Osteoblast (primary cell): ENCODE results near the gene OCA2. TPM values are rescaled to one million over a fixed set of nuclear protein-coding genes. Genes with fewer than 3 reads are reported as not detected.

ENCODE experiments used
- DNase-seq: peaks from one replicate; pipeline ENCODE4 v3.0.0; 2011; ENCODE audit warnings: low spot score, mixed read lengths; ENCODE audit not compliant: insufficient read length; ENCODE audit errors: missing footprints
- H2AFZ ChIP-seq: 2 replicates; pipeline ENCODE4 v1.6.0; 2011; ENCODE audit warnings: mild to moderate bottlenecking, low read length
- H3K27ac ChIP-seq: 2 replicates; pipeline ENCODE4 v1.5.1; 2011; ENCODE audit warnings: mild to moderate bottlenecking, low read depth, low read length, moderate library complexity
- H3K27me3 ChIP-seq: 2 replicates; pipeline ENCODE4 v1.6.0; 2012; ENCODE audit warnings: mild to moderate bottlenecking, control low read depth, inconsistent platforms, low read length, moderate library complexity; ENCODE audit not compliant: insufficient read depth
- H3K36me3 ChIP-seq: 2 replicates; pipeline ENCODE4 v1.5.1; 2011; ENCODE audit warnings: mild to moderate bottlenecking, low read length, control low read depth, moderate library complexity; ENCODE audit not compliant: insufficient read depth
- H3K4me1 ChIP-seq: 2 replicates; pipeline ENCODE4 v1.5.1; 2011; ENCODE audit warnings: mild to moderate bottlenecking, low read length, control low read depth, moderate library complexity; ENCODE audit not compliant: insufficient read depth
- H3K4me2 ChIP-seq: 2 replicates; pipeline ENCODE4 v1.6.0; 2011; ENCODE audit warnings: mild to moderate bottlenecking, low read length; ENCODE audit not compliant: insufficient read depth
- H3K4me3 ChIP-seq: fragments of 200-600 bp; sonication (generic); 3 replicates; pipeline ENCODE4 v1.5.1; 2012; ENCODE audit warnings: mild to moderate bottlenecking, low read length, inconsistent platforms; ENCODE audit not compliant: insufficient read depth
- H3K79me2 ChIP-seq: 2 replicates; pipeline ENCODE4 v1.6.0; 2012; ENCODE audit warnings: mild to moderate bottlenecking, low read length, control low read depth, inconsistent platforms; ENCODE audit not compliant: insufficient read depth
- H3K9me3 ChIP-seq: 2 replicates; pipeline ENCODE4 v1.5.1; 2011; ENCODE audit warnings: low read depth, low read length, control low read depth
- H4K20me1 ChIP-seq: 2 replicates; pipeline ENCODE4 v1.6.0; 2012; ENCODE audit warnings: mild to moderate bottlenecking, low read length, control low read depth; ENCODE audit not compliant: insufficient read depth
- total RNA-seq: library from RNA; depleted of rRNA; stranded (reverse); fragments of >200 nt; gene quantifications from 2 replicates; pipeline ENCODE4 v1.2.3, GENCODE V29; 2012
- TF ChIP-seq, protein P1 (sequence below): IDR thresholded peaks from 2 replicates; pipeline ENCODE4 v1.5.1; 2011; ENCODE audit warnings: mild to moderate bottlenecking, low read depth, low read length, moderate library complexity; ENCODE audit errors: extremely low read depth

Gene OCA2
- total RNA-seq, 1 donor = not detected

DNA sequence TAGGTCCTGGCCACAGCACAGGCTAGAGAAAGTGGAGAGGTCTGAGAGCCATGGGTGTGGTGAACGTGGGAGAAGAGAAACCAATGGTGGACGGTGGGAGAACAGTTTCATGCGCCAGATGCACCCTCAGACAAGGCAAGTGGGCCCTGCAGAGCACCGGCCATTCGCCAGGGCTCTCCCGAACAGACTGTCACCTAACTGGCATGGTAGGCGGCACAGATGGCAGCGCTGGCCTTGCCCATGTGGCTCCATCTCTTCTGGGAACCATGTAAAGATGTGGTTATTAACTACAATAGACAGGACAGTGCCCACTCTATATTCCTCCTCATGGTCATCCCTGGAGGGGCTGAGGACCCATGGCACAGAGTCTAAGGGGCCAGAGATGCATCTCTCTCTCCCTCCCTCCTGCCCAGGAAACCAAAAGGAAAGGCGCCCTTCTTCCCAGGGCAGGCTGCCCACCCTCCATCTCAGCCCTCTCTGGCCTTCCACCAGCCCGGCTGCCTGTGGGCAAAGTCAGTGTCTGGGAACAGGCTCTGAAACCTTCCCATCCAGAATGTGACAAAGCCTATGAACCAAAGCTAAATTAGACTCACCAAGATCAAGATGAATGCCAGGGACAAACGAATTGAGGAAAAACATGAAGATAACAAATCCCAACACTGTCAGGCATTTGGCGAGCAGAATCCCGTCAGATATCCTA lies 147.8 kb downstream of the OCA2 start:
- H3K27me3 ChIP-seq = no peaks in the 10 kb centered on the region
- H3K4me1 ChIP-seq = no peaks in the 10 kb centered on the region
- no peak for DNase-seq
- H2AFZ ChIP-seq = no peak overlapping the region
- H3K27ac ChIP-seq = no peak overlapping the region
- H3K9me3 ChIP-seq = no peaks in the 10 kb centered on the region
- TF ChIP-seq, protein P1, sequence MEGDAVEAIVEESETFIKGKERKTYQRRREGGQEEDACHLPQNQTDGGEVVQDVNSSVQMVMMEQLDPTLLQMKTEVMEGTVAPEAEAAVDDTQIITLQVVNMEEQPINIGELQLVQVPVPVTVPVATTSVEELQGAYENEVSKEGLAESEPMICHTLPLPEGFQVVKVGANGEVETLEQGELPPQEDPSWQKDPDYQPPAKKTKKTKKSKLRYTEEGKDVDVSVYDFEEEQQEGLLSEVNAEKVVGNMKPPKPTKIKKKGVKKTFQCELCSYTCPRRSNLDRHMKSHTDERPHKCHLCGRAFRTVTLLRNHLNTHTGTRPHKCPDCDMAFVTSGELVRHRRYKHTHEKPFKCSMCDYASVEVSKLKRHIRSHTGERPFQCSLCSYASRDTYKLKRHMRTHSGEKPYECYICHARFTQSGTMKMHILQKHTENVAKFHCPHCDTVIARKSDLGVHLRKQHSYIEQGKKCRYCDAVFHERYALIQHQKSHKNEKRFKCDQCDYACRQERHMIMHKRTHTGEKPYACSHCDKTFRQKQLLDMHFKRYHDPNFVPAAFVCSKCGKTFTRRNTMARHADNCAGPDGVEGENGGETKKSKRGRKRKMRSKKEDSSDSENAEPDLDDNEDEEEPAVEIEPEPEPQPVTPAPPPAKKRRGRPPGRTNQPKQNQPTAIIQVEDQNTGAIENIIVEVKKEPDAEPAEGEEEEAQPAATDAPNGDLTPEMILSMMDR = no peak
- H3K79me2 ChIP-seq = no peaks in the 10 kb centered on the region
- no peak overlapping the region for H3K4me3 ChIP-seq
- no peak overlapping the region for H3K4me2 ChIP-seq
- H4K20me1 ChIP-seq = no peaks in the 10 kb centered on the region
- no peaks in the 10 kb centered on the region for H3K36me3 ChIP-seq

GRCh38 chr15:27949089-27949488 lies 150.0 kb downstream of the OCA2 start:
- no peak overlapping the region for H3K4me3 ChIP-seq
- H3K36me3 ChIP-seq = no peaks in the 10 kb centered on the region
- no peaks in the 10 kb centered on the region for H3K79me2 ChIP-seq
- H4K20me1 ChIP-seq = no peaks in the 10 kb centered on the region
- no peak overlapping the region for H3K4me2 ChIP-seq
- no peaks in the 10 kb centered on the region for H3K9me3 ChIP-seq
- DNase-seq = no peak
- H2AFZ ChIP-seq = no peak overlapping the region
- TF ChIP-seq, protein P1 = no peak
- no peak overlapping the region for H3K27ac ChIP-seq
- H3K4me1 ChIP-seq = no peaks in the 10 kb centered on the region
- H3K27me3 ChIP-seq = no peaks in the 10 kb centered on the region

GRCh38 chr15:27939246-27939645 lies 159.9 kb downstream of the OCA2 start:
- DNase-seq = no peak
- TF ChIP-seq, protein P1 = no peak
- no peaks in the 10 kb centered on the region for H3K9me3 ChIP-seq
- H2AFZ ChIP-seq = no peak overlapping the region
- no peak overlapping the region for H3K4me3 ChIP-seq
- no peak overlapping the region for H3K27ac ChIP-seq
- no peaks in the 10 kb centered on the region for H3K4me1 ChIP-seq
- no peak overlapping the region for H3K4me2 ChIP-seq
- no peaks in the 10 kb centered on the region for H3K79me2 ChIP-seq
- H3K27me3 ChIP-seq = no peaks in the 10 kb centered on the region
- no peaks in the 10 kb centered on the region for H3K36me3 ChIP-seq
- H4K20me1 ChIP-seq = no peaks in the 10 kb centered on the region

DNA sequence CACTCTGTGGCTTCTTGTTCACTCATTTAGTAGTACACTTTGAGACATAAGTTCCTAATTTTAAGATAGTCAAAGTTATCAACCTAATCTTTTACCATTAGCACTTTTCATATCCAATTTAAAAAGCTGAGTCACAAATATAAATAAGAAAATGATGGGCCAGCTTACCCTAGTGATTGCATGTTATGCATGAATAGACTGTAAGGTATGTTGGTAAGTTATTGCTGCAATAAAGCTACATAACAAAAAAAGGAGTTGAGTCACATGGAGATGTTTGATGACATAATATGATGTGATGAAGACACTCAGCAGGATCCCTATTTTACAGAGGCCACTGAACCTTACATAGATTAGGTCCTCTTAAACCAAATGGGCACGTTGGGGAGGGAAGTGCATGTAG lies 161.3 kb downstream of the OCA2 start:
- Histone ChIP-seq H2AFZ (no peak overlapping the region), H3K4me3 (no peak overlapping the region), H3K4me1 (no peaks in the 10 kb centered on the region), H3K9me3 (no peaks in the 10 kb centered on the region), H3K36me3 (no peaks in the 10 kb centered on the region), H3K27ac (no peak overlapping the region), H3K79me2 (no peaks in the 10 kb centered on the region), H4K20me1 (no peaks in the 10 kb centered on the region), H3K27me3 (no peaks in the 10 kb centered on the region), H3K4me2 (no peak overlapping the region)
- DNase-seq = no peak
- TF ChIP-seq, protein P1 = no peak
